ENCODE data around the gene ATF6B. TPM values are rescaled to one million over a fixed set of nuclear protein-coding genes. Genes with fewer than 3 reads are reported as not detected.

The ATF6B gene
- total RNA-seq, 4 donors from 2014 or later = 13.3 to 26.9 (median 25.2) TPM

GRCh38 chr6:32118782-32119628, 9.0 kb downstream of the ATF6B start:
- TF ChIP-seq CTCF (IDR thresholded peaks at IDR 0.05) (peak in 3 of 4 experiments; percentile 92 to 95 (median 92)), POLR2AphosphoS5 (IDR thresholded peaks at IDR 0.05) (no peak)
- WGBS, 2 donors (ENCODE audit: low coverage in 1 of 2) = 21 to 40% methylated on average over 3 to 11 of the region's 17 CpGs
- Histone ChIP-seq H3K4me1 (peaks cover 0 to 32% (median 10%) of the 10 kb centered on the region in 3 donors), H3K27me3 (no peaks in the 10 kb centered on the region), H3K9me3 (no peaks in the 10 kb centered on the region), H3K27ac (peak overlapping the region in 3 of 4 donors; percentile 62 to 86 (median 73)), H3K36me3 (peaks cover 0 to 91% of the 10 kb centered on the region in 2 donors), H3K4me3 (no peak overlapping the region)
- peak; percentile 73 for ATAC-seq

- TF ChIP-seq POLR2AphosphoS5 (IDR thresholded peaks at IDR 0.05) (no peak), CTCF (IDR thresholded peaks at IDR 0.05) (no peak), POLR2A (IDR thresholded peaks at IDR 0.05) (no peak), EP300 (IDR thresholded peaks at IDR 0.05) (no peak)
Observed at GRCh38 chr6:32117461-32117860, 10.6 kb downstream of the ATF6B start.

GRCh38 chr6:32116674-32117073, 11.4 kb downstream of the ATF6B start:
- 90% methylated on average over 2 of the region's 7 CpGs; no CpG with 5 or more reads in 1 of the 2 donors for WGBS, 2 donors (ENCODE audit: low coverage in 1 of 2)
- TF ChIP-seq POLR2A (IDR thresholded peaks at IDR 0.05) = no peak
- peak in 3 of 4 experiments; percentile 32 to 39 (median 32) for TF ChIP-seq CTCF (IDR thresholded peaks at IDR 0.05)
- Histone ChIP-seq H3K36me3 (peaks cover 0 to 67% of the 10 kb centered on the region in 2 donors), H3K9me3 (no peaks in the 10 kb centered on the region), H3K27ac (peak overlapping the region in 2 of 4 donors; percentile 12 to 86), H3K4me1 (peaks cover 5 to 55% (median 33%) of the 10 kb centered on the region in 3 donors), H3K4me3 (no peak overlapping the region), H3K27me3 (no peaks in the 10 kb centered on the region)
- no peak for ATAC-seq

More at GRCh38 chr6:32117461-32117860, 10.6 kb downstream of the ATF6B start:
- ATAC-seq = no peak
- H3K36me3 ChIP-seq = peaks cover 0 to 75% of the 10 kb centered on the region in 2 donors
- no peak overlapping the region for H3K4me3 ChIP-seq
- H3K4me1 ChIP-seq = peaks cover 5 to 47% (median 25%) of the 10 kb centered on the region in 3 donors
- H3K9me3 ChIP-seq = no peaks in the 10 kb centered on the region
- H3K27ac ChIP-seq = peak overlapping the region in 2 of 4 donors; percentile 12 to 86
- H3K27me3 ChIP-seq = no peaks in the 10 kb centered on the region
- WGBS, 2 donors (ENCODE audit: low coverage in 1 of 2) = no CpG with 5 or more reads among the region's 9 CpGs

- peaks cover 0 to 57% of the 10 kb centered on the region in 2 donors for H3K36me3 ChIP-seq
- H3K4me1 ChIP-seq = peaks cover 5 to 66% (median 43%) of the 10 kb centered on the region in 3 donors
- no peak overlapping the region for H3K4me3 ChIP-seq
- TF ChIP-seq POLR2A (IDR thresholded peaks at IDR 0.05) (no peak), CTCF (IDR thresholded peaks at IDR 0.05) (no peak), POLR2AphosphoS5 (IDR thresholded peaks at IDR 0.05) (no peak), EP300 (IDR thresholded peaks at IDR 0.05) (no peak)
- H3K27me3 ChIP-seq = no peaks in the 10 kb centered on the region
- H3K9me3 ChIP-seq = no peaks in the 10 kb centered on the region
- ATAC-seq = no peak
- H3K27ac ChIP-seq = peak overlapping the region in 3 of 4 donors; percentile 22 to 86 (median 77)
- WGBS, 2 donors (ENCODE audit: low coverage in 1 of 2) = 60 to 65% methylated on average over 1 to 2 of the region's 6 CpGs
Observed at GRCh38 chr6:32115623-32116022, 12.4 kb downstream of the ATF6B start.

Measured in gastroesophageal sphincter (tissue), 4 donors.